ENCODE data around the gene ANKRD28.
"Not testable (repeated sequence)": the region's sequence is repeated elsewhere in the genome, so short reads cannot be mapped to it uniquely, and the experiment has no call there.

The ANKRD28 gene

DNA sequence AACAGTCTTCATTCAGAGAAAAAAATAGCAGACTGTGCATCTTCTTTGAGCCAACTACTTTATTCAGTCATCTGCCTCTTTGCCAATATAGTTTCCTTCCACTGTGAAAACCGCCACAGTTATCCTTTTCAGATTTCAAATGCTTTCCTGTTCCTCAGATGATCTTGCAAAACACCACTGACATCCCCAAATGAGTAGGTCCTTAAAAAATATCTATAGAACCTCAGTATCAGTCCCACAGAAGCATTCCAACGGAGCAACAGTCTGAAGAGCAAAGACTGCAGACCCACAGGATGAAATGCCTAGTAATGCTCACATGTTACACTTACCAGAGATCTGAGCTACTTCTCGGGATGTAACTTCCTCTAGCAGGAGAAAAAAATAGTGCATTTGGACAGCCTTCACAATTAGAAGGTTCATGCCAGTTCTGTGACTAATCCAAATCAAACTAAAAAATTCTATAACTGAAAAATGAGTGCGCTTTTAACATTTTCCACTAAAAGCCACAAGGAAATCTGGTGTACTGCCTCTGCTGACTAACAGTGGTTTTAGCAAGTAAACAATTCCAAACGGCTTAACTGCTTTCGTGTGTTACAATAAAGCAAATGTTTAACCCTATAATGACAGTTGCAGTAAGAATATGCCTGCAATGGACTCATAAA, at the start of gene ANKRD28:
Gene ANKRD28 (minus strand): TSS at position 338 of the 662 bp plus-strand sequence. CDS start 1,458 bp downstream, outside the sequence.
- DNase-seq = peak; percentile 92 to 96

DNA sequence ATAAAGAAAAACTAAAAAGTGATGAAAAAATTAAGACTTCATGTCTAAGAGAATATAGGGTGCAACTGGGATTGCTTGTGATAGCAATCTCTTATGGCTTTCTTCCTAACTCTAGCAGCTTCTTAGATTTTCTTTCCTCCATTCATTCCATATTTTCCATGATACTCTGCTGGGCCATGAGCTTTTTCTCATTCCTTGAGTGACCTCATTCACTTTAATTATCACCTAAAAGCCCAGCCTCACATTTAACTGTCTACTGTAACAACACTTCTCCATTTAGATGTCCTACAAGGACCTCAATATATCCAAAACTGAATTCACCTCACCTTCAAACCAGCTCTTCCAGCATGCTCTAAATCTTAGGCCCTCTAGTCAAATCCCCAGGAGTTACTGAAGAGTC, 49.5 kb upstream of the ANKRD28 start:
- no peak for DNase-seq

DNA sequence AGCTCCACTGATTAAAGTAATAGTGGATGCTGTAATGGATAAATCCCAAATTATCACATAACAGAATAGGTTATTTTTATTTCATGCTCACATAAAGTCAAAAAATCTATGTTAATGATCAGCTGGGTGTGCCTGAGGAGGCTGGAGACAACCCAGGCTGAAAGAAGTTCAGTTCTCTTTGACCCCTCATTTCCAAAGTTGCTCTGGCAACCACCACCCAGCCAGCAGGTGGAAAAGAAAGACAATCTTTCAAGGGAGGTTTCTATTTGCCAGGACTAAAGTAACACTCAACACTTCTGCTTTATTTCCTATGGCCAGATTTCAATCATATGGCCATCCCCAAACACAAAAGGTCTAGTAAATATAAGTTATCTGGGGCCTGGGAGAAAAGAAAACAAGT, 48.8 kb upstream of the ANKRD28 start:
- no peak for DNase-seq

DNA sequence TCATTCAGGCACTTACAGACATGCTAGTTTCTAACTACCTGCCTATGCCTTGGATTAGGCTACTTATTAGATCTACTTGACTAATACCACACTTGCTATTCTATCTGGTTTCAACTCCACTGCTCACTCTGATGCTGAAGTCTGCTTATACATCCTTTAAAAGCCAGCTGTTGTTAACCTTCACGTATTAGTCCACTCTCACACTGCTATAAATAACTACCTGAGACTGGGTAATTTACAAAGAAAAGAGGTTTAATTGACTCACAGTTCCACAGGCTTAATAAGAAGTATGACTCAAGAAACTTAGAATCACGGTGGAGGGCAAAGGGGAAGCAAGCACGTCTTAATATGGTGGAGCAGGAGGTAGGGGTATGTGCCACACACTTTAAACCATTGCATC, 47.7 kb upstream of the ANKRD28 start:
- no peak for DNase-seq

DNA sequence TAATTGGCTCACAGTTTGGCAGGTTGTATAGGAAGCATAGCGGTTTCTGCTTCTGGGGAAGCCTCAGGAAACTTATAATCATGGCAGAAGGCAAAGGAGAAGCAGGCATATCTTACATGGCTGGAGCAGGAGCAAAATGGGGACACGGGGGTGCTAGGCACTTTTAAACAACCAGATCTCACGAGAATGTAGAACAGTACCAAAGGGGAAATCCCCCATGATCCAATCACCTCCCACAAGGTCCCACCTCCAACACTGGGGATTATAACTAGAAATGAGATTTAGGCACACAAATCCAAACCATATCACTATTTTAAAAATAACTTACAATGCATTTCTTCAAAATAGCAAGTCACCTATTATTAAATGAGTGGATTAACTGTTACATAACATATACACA, 47.1 kb upstream of the ANKRD28 start:
- DNase-seq = no peak

DNA sequence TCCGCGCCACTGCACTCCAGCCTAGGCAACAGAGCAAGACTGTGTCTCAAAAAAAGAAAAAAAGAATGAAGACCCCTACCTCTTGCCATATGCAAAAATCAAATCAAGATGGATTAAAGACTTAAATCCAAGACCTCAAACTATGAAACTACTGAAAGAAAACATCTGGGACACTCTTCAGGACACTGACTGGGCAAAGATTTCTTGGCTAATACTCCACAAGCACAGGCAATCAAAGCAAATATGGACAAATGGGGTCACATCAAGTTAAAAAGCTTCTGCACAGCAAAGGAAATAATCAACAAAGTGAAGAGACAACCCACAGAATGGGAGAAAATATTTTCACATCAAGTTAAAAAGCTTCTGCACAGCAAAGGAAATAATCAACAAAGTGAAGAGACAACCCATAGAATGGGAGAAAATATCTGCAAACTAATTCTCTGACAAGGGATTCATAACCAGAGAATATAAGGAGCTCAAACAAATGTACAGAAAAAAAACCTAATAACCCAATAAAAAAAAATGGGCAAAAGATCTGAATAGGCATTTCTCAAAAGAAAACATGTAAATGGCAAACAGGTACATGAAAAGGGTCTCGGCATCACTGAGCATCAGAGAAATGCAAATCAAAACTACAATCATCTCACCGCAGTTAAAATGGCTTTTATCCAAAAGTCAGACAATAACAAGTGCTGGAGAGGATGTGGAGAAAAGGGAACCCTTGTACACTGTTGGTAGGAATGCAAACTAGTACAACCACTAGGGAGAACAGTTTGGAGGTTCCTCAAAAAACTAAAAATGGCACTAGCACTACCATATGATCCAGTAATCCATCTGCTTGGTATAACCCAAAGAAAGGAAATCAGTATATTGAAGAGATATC, 43.6 kb upstream of the ANKRD28 start:
- DNase-seq = not testable (repeated sequence)

DNA sequence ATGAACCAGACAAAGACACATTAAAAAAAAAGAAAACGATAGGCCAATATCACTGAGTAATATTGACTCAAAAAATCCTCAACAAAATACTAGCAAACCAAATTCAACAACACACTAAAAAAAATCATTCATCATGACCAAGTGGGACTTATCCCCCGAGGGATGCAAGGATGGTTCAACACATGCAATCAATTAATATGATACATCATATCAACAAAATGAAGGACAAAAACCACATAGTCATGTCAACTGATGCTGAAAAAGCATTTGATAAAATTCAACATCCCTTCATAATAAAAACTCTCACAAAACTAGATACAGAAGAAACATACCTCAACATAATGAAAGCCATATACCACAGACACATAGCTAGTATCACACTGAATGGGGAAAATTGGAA, 41.8 kb upstream of the ANKRD28 start:
- no peak for DNase-seq

DNA sequence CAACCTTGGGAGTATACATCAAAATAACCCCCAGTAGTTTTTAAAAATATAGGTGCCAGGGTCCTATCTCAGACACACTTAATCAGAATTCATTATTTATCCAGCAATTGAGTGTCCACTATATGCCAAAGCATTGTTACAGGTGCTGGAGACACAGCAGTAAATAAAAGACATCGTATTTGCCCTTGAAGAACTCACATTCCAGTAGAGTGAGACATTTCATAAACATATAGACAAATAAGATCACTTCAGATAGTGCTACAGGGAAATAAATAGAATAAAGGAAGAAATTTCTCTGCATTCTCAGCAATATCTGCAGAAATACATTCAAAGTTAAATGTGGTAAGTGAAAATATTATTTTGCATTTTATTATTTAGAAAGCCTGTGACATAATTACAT, 34.1 kb upstream of the ANKRD28 start:
- no peak for DNase-seq

DNA sequence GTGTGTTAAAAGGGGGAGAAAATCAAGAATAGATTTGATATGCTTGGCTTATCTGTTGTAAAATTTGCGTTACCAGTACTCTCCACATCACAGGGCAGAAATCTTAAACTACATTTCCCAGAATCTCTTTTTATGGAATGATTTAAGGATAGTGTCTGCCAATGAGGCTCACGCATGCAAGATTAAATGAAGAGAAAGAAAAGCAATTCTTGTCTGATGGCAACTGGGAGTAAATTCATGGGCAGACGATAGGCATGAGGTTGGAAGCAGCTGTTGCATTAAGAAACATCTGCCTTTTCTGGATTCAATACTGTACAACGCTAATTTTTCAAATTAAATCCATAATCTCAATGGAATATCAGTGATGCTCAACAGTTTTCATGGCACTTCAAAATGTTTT, 27.2 kb upstream of the ANKRD28 start:
- DNase-seq = no peak

DNA sequence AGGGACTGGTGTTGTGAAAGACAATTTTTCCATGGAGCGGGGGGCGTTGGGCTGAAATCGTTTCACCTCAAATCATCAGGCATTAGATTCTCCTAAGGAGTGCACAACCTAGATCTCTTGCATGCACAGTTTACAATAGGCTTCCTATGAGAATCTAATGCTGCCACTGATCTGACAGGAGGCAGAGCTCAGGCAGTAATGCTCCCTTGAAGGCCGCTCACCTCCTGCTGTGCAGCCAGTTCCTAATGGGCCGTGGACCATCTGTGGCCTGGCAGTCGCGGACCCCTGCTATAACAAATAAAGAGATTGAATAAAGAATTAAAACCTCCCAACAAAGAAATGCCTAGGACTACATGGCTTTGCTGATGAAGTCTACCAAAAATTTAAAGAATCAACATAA, 25.3 kb upstream of the ANKRD28 start:
- no peak for DNase-seq

DNA sequence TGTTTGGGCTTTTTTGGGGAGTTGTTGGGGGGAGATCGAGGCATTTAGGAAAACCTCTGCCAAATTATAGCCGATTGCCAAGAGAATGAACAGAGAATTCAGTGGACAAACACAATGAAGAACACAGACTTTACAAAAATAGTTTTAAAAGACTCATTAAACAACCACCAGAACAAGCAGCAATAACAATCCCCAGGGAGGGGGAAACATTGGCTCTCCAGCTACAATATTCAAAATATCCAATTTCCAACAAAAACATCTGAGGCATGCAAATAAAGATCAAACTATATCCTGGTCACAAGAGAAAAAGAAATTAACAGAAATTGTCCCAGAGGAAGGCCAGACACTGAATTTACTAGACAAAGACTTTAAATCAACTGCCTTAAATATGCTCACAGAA, 24.5 kb upstream of the ANKRD28 start:
- DNase-seq = no peak

DNA sequence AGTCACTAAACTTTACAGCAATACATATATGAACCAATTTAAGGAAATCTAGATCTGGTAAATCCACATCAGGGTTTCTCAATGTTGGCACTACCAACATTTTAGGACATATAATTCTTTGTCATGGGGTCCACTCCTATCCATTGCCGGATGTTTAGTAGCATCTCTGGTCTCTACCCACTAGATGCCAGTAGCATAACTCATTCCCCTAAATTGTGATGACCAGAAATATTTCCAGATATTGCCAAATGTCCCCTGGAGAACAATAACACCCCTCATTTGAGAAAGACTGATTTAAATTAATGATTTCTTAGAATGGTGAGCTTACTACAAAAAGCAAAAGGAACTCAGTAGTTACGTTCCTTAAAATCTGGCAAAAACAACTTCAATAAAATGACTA, 23.1 kb upstream of the ANKRD28 start:
- no peak for DNase-seq

DNA sequence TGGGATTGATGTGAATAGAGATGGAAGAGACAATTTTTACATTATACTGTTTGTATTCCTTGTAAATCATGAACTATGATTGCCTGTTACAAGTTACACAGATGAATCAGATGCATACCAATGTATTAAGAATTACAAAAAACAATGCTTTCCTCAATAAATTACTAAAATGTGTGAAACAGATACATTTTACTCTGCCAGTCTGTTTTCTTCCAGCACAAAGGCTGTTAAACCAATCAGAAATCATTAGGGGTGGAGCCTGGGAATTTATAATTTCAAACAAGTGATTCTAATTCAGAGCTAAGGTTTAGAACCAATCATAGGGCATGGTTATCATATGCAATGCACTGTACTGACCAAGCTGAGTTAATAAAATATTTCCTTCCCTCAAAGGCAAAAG, 21.8 kb upstream of the ANKRD28 start:
- DNase-seq = no peak

DNA sequence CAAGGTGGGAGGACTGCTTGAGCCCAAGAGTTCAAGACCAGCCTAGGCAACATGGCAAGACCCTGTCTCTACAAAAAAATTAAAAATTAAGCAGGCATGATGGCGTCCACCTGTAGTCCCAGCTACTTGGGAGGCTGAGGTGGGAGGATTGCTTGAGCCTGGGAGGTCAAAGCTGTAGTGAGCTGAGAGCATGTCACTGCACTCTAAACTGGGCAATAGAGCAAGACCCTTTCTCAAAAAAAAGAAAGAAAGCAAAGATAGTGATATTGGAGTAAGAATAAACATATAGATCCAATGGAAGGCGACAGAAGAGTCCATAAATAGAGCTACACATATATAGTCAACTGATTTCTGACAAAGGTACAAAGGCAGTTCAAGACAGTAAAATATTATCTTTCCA, 21.3 kb upstream of the ANKRD28 start:
- DNase-seq = no peak

DNA sequence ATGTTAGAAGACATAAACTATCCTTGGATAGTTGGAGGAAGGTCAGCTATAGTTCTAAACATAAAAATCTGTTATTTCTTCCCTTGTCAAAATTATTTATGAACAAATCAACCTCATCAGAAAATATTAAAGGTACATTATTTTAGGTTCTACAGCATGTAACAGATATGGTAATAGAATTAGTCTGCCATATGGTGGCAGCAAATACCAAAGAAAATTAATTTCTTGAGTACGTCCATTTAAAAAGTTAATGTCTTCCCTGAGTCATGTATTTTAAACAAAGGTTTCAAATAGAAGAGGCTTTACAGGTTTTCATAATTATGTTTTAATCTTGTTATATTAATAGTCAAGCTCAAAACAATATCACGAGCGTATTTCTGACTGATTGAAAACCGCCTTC, 17.9 kb upstream of the ANKRD28 start:
- peak; percentile 37 to 39 for DNase-seq

DNA sequence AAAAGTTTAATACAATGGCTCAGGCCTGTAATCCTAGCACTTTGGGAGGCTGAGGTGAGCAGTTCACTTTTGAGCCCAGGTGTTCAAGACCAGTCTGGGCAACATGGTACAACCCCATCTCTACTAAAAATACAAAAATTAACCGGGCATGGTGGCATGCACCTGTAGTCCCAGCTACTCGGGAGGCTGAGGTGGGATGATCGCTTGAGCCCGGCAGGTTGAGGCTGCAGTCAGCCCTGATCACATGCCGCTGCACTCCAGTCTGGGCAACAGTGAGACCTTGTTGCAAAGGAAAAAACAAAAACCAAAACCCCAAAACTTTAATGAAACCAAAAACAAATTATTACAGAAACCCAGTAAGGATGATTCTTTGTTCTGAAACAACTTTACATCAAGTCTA, 15.3 kb upstream of the ANKRD28 start:
- DNase-seq = not testable (repeated sequence)

DNA sequence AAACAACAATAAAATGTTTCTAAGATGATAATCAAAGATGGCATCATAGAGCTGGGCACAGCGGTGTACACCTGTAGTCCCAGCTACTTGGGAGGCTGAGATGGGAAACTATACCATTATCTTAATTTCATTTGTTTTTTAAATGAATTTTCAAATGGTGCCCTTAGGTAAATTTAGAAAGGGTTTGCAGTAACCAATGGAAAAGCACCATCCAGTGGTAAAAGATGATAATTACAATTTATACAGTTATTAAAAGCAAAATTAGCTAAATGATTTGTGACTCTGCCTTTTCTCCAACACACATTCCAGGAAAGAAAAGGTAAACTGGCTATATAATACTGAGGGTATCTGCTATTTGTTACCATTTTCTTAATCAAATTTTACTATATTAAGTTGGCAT, 14.4 kb upstream of the ANKRD28 start:
- DNase-seq = peak; percentile 51 to 67

DNA sequence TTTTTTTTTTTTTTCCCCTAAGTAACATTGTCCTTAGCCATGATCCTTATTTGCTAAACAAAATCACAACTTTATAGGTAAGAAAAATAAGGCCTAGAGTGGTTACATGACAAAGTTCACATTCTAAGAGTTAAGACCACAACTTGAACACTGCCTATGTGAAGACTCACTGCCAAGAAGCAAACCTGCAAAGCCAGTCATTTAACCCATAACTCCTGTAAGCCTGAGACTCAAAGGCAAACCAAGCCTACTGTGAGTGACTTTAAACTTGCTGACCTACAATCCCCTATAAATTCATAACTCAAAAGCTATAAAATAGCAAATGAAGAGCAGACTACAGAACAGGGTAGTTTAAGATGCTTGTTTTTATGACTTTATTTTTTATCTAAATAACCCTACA, 12.9 kb upstream of the ANKRD28 start:
- DNase-seq = no peak

DNA sequence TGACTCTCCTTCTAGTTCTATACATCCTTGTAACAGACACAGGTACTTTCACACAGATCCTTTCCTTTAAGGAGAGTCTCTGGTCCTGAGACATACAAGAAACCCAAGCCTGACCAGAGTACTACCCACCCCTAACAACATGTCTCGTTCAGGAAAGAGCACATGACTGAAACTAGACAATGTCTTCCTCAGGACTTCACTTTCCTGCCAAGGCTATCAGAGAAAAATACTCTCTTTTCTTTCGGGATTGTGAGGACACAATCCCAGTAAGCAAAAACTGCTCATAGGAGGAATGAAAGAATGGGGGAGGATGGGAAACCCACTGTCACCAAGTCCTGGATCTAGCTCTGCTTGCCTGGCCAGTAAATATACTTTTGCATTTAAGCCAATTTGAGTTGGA, 11.5 kb upstream of the ANKRD28 start:
- DNase-seq = no peak

DNA sequence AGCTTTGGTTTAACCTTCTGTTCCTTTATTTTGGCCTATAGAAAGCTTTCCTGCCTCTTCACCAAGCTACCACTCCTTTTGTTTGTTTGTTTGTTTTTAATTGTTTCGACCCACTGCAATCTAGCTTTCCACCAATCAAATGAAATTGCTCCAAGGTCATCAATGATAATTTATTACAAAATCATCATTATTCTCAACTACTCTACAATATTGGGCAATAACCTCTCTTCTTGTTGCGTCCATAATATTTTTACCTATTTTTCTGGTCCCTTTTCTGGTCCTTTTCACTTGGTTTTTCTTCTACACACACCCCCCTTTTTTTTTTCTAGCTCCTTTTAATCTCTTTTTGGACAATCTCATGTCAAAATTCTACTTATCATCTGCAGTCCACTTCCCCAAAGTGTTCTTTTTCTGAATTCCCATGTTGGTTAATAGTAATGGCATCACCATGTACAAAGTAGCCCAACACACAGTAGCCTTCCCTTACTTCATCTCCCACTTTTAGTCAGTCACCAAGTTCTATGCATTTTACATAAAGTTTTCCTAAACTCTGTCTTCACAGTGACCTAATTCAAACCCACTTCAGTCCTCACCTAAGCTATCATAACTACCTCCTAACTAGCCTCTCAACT, 11.0 kb upstream of the ANKRD28 start:
- no peak for DNase-seq

DNA sequence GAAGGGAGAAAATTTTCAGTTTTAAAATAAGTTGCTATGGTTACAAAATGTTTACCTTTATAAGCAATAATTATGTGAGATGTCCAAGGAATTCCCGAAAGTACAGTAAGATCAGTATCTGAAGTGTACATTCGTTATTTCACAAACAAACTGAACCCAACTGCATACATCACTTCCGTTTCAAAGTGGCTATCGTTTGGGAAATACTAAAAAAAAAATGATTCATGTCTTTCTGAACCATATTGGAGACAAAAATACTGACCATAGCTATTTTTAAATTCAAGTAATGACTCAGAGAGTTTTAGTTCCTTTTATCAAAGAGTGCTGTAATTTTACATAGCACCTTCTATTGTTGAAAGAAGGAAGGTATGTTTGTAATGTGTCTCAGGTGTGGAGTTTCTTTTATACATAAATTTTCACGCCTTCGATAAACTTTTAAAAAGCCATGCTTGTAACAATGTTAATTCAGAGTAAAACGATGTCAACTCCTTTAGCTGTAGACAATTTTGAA, 8.0 kb upstream of the ANKRD28 start:
- peak; percentile 93 to 96 for DNase-seq

DNA sequence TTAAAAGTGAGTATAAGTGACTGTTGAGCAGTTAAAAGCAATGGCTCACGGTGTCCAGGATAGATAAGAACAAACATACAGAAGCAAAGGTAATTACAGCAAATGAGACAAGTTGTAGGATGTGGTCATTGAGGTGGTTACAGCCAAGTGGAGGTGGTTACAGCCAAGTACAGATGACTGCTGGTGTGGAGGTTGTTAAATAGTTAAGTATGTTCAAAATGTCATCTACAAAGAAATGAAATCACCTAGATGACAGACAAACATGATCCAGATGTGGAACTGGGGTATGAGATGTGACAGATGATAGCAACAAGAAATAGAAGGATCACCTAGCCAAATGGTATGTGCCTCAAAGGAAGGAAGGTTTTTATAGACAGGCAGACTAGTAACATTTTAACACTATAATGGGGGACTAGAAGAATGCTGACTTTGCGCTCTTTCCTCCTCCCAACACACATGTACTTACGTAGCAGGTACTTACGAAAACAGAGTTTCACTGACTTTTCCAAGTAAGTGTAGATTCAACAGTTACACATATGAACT, 6.8 kb upstream of the ANKRD28 start:
- DNase-seq = no peak

DNA sequence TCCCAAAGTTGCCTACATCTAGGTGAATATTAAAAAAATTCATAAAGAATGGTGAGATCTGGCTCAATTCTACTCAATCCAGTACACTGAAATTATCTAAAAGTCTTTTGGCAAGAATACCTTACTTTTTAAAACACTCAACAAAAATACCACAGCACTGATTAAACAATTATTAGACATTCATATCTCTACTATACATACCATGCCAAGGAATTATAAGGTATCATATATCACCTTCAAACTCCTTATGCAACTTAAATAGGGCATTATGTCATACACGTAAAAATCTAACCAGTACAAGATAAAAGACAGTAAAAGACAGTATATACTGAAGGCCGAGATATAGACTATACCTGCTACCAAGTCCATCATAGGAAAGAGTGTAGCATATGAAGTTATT, 6.1 kb upstream of the ANKRD28 start:
- DNase-seq = no peak

DNA sequence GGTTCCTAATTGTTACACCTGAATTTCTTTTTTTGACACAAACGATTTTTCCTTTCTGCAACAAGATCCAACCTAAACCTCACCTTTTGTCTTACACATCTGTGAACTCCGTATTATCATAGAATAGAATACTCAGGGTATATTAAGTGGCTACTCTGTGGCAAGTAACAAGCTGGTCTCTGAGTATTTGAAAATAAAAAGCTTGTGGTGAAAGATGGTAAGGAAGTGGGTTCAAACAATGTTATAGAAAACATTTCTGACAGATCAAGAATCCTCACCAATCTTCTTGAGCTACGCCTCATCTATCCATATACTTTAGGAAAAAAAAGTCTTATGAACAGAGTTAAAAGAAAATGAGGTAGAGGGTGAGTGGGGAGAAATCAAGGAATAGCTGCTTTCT, 3.5 kb upstream of the ANKRD28 start:
- no peak for DNase-seq

All from AML-193 (cell line).